SK-N-SH treated with all-trans-retinoic acid at 6 μM for 48 hours (cell line): ENCODE results near the gene GCH1.

Experiments used
- ATAC-seq: fragments of 200-7000 bp; cut with Tn5 transposase; 3 replicates; pipeline ENCODE4 v1.9.1; 2020; ENCODE audit warnings: mild to moderate bottlenecking, moderate library complexity
- ARNTL ChIP-seq: fragments of 450-650 bp; formaldehyde crosslinking; IDR thresholded peaks from 2 replicates; pipeline ENCODE4 v1.5.0; 2020; ENCODE audit warnings: low read depth, mild to moderate bottlenecking, moderate library complexity, borderline replicate concordance
- CSDC2 ChIP-seq: fragments of 250-450 bp; sonication (Bioruptor Pico); IDR thresholded peaks from 2 replicates; pipeline ENCODE4 v1.5.0; 2020; ENCODE audit warnings: mild to moderate bottlenecking, moderate library complexity
- ESRRG ChIP-seq: fragments of 250-450 bp; sonication (Bioruptor Pico); IDR thresholded peaks from 2 replicates; pipeline ENCODE4 v1.6.1; 2021; ENCODE audit warnings: mild to moderate bottlenecking
- ISL1 ChIP-seq: fragments of 250-450 bp; sonication (Bioruptor Pico); IDR thresholded peaks from 2 replicates; pipeline ENCODE4 v2.1.2; 2022; ENCODE audit warnings: mild to moderate bottlenecking, moderate library complexity
- OSR1 ChIP-seq: fragments of 250-450 bp; sonication (Bioruptor Pico); IDR thresholded peaks from 2 replicates; pipeline ENCODE4 v1.8.0; 2022; ENCODE audit warnings: moderate library complexity, mild to moderate bottlenecking, inconsistent platforms
- PPARA ChIP-seq: fragments of 250-450 bp; sonication (Bioruptor Pico); IDR thresholded peaks from 2 replicates; pipeline ENCODE4 v1.5.0; 2020; ENCODE audit warnings: mild to moderate bottlenecking, borderline replicate concordance
- RARB ChIP-seq: fragments of 250-450 bp; sonication (Bioruptor Pico); IDR thresholded peaks from 2 replicates; pipeline ENCODE4 v1.8.0; 2021; ENCODE audit warnings: mild to moderate bottlenecking, moderate library complexity
- SNAI2 ChIP-seq: fragments of 250-450 bp; sonication (Bioruptor Pico); IDR thresholded peaks from 2 replicates; pipeline ENCODE4 v1.5.0; 2020; ENCODE audit warnings: mild to moderate bottlenecking, moderate library complexity
- TOX ChIP-seq: fragments of 250-450 bp; sonication (Bioruptor Pico); IDR thresholded peaks from 2 replicates; pipeline ENCODE4 v1.8.0; 2021; ENCODE audit warnings: mild to moderate bottlenecking, moderate library complexity, borderline replicate concordance
- ZFP3 ChIP-seq: fragments of 250-450 bp; sonication (Bioruptor Pico); IDR thresholded peaks from 2 replicates; pipeline ENCODE4 v1.5.0; 2020; ENCODE audit warnings: mild to moderate bottlenecking, moderate library complexity
- ZFP30 ChIP-seq: fragments of 450-650 bp; formaldehyde crosslinking; IDR thresholded peaks from 2 replicates; pipeline ENCODE4 v1.5.0; 2022; ENCODE audit warnings: mild to moderate bottlenecking, moderate library complexity
- ZNF565 ChIP-seq: fragments of 450-650 bp; formaldehyde crosslinking; conservative IDR thresholded peaks from 2 replicates; pipeline ENCODE4 v1.5.0; 2020; ENCODE audit warnings: low read depth, mild to moderate bottlenecking, moderate library complexity
- ZNF70 ChIP-seq: fragments of 450-650 bp; formaldehyde crosslinking; IDR thresholded peaks from 2 replicates; pipeline ENCODE4 v1.5.0; 2020; ENCODE audit warnings: mild to moderate bottlenecking, moderate library complexity
- ZNF8 ChIP-seq: fragments of 450-650 bp; formaldehyde crosslinking; IDR thresholded peaks from 2 replicates; pipeline ENCODE4 v1.5.0; 2020; ENCODE audit warnings: mild to moderate bottlenecking, moderate library complexity
- TF ChIP-seq, protein P1 (sequence below): fragments of 250-450 bp; sonication (Bioruptor Pico); IDR thresholded peaks from 2 replicates; pipeline ENCODE4 v1.8.0; 2021; ENCODE audit warnings: low read depth, mild to moderate bottlenecking, moderate library complexity, borderline replicate concordance
- TF ChIP-seq, protein P2 (sequence below): fragments of 250-450 bp; sonication (Bioruptor Pico); IDR thresholded peaks from 2 replicates; pipeline ENCODE4 v1.5.1; 2020; ENCODE audit warnings: low read depth, mild to moderate bottlenecking, moderate library complexity
- TF ChIP-seq, protein P3 (sequence below): fragments of 250-450 bp; sonication (Bioruptor Pico); IDR thresholded peaks from 2 replicates; pipeline ENCODE4 v1.8.0; 2020; ENCODE audit warnings: mild to moderate bottlenecking, moderate library complexity, borderline replicate concordance
- TF ChIP-seq, protein P4 (sequence below): fragments of 250-450 bp; sonication (Bioruptor Pico); IDR thresholded peaks from 2 replicates; pipeline ENCODE4 v1.5.1; 2021; ENCODE audit warnings: mild to moderate bottlenecking, moderate library complexity

The GCH1 gene

DNA sequence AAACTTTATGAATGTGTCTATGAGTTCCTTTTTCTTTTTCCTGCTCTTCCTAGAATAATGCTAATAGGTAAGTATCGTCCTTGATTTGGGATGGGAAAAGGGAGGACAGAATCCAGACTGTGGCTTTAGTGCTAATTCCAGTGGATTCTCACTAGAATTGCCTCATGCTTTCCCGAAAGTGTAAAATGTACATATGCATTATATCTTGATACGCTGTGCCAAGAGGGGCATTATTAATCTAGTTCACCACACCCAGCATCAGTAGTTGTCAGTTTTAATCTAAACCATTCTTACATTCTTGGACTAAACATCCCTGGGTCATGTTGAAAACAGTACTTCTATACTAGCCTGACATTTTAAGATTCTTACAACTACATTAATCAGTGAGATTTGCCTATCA, 49.3 kb downstream of the GCH1 start:
- no peak for TF ChIP-seq PPARA
- TF ChIP-seq, protein P1, sequence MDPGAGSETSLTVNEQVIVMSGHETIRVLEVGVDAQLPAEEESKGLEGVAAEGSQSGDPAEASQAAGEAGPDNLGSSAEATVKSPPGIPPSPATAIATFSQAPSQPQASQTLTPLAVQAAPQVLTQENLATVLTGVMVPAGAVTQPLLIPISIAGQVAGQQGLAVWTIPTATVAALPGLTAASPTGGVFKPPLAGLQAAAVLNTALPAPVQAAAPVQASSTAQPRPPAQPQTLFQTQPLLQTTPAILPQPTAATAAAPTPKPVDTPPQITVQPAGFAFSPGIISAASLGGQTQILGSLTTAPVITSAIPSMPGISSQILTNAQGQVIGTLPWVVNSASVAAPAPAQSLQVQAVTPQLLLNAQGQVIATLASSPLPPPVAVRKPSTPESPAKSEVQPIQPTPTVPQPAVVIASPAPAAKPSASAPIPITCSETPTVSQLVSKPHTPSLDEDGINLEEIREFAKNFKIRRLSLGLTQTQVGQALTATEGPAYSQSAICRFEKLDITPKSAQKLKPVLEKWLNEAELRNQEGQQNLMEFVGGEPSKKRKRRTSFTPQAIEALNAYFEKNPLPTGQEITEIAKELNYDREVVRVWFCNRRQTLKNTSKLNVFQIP (CRISPR knock-in tag): no peak
- TF ChIP-seq ZNF565: no peak
- no peak for TF ChIP-seq ZFP30 (CRISPR knock-in tag)
- no peak for TF ChIP-seq SNAI2 (CRISPR knock-in tag)
- no peak for TF ChIP-seq ARNTL (CRISPR knock-in tag)
- no peak for TF ChIP-seq TOX (CRISPR knock-in tag)
- TF ChIP-seq ESRRG (CRISPR knock-in tag): no peak
- TF ChIP-seq ZFP3: no peak
- TF ChIP-seq, all 23 proteins: peak for 0
- no peak for ATAC-seq

DNA sequence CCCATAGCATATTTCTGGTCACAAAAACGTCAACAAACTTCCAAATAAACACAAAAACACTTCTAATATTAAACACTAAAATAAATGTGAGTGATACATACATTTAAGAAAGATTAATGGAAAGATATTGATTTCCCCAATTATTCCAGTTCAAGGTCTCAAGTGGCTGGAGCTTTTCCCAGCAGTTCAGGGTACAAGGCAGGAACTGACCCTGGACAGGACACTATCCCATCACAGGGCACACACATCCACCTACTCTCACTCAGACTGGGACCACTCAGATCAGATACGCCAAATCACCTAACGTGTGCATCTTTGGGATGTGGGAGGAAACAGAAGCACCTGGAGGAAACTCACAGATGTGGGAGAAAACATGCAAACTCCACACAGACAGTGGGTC, 50.4 kb downstream of the GCH1 start:
- no peak for ATAC-seq
- no peak for TF ChIP-seq ZNF8 (CRISPR knock-in tag)
- no peak for TF ChIP-seq ISL1
- TF ChIP-seq, protein P2, sequence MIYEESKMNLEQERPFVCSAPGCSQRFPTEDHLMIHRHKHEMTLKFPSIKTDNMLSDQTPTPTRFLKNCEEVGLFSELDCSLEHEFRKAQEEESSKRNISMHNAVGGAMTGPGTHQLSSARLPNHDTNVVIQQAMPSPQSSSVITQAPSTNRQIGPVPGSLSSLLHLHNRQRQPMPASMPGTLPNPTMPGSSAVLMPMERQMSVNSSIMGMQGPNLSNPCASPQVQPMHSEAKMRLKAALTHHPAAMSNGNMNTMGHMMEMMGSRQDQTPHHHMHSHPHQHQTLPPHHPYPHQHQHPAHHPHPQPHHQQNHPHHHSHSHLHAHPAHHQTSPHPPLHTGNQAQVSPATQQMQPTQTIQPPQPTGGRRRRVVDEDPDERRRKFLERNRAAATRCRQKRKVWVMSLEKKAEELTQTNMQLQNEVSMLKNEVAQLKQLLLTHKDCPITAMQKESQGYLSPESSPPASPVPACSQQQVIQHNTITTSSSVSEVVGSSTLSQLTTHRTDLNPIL (CRISPR knock-in tag): no peak
- no peak for TF ChIP-seq SNAI2 (CRISPR knock-in tag)
- TF ChIP-seq ZFP3: no peak
- no peak for TF ChIP-seq RARB
- no peak for TF ChIP-seq PPARA
- TF ChIP-seq, protein P3, sequence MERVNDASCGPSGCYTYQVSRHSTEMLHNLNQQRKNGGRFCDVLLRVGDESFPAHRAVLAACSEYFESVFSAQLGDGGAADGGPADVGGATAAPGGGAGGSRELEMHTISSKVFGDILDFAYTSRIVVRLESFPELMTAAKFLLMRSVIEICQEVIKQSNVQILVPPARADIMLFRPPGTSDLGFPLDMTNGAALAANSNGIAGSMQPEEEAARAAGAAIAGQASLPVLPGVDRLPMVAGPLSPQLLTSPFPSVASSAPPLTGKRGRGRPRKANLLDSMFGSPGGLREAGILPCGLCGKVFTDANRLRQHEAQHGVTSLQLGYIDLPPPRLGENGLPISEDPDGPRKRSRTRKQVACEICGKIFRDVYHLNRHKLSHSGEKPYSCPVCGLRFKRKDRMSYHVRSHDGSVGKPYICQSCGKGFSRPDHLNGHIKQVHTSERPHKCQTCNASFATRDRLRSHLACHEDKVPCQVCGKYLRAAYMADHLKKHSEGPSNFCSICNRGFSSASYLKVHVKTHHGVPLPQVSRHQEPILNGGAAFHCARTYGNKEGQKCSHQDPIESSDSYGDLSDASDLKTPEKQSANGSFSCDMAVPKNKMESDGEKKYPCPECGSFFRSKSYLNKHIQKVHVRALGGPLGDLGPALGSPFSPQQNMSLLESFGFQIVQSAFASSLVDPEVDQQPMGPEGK: no peak
- TF ChIP-seq ZNF70 (CRISPR knock-in tag): no peak
- TF ChIP-seq, protein P4, sequence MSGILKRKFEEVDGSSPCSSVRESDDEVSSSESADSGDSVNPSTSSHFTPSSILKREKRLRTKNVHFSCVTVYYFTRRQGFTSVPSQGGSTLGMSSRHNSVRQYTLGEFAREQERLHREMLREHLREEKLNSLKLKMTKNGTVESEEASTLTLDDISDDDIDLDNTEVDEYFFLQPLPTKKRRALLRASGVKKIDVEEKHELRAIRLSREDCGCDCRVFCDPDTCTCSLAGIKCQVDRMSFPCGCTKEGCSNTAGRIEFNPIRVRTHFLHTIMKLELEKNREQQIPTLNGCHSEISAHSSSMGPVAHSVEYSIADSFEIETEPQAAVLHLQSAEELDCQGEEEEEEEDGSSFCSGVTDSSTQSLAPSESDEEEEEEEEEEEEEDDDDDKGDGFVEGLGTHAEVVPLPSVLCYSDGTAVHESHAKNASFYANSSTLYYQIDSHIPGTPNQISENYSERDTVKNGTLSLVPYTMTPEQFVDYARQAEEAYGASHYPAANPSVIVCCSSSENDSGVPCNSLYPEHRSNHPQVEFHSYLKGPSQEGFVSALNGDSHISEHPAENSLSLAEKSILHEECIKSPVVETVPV (CRISPR knock-in tag): no peak
- no peak for TF ChIP-seq ZNF565

DNA sequence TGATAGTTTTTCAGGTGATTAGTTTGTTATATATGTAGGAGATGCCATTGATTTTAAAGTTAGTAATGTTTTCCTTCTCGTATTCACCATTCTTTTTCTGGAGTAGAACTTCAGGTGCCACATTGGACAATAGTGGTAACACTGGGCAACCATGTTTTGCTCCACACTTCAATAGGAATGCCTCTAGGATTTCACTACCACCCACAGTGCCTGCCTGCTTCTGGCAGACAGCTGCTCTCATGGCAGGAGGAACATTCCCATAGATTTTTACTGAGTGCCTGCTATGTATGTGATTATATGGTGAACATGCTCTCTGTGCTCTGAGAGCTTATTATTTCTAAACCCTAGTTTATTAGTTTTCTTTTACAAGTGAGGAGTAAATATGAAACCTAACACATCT, 53.7 kb downstream of the GCH1 start:
- TF ChIP-seq CSDC2 (CRISPR knock-in tag) (no peak), SNAI2 (CRISPR knock-in tag) (no peak), ZFP30 (CRISPR knock-in tag) (no peak), ZFP3 (no peak), PPARA (no peak), ISL1 (no peak), OSR1 (CRISPR knock-in tag) (no peak), RARB (no peak), ZNF70 (CRISPR knock-in tag) (no peak)
- TF ChIP-seq, protein P4 (CRISPR knock-in tag): no peak
- TF ChIP-seq, protein P2 (CRISPR knock-in tag): no peak
- TF ChIP-seq, protein P3: no peak
- no peak for ATAC-seq
